Transverse colon (tissue), 3 donors: ENCODE data around the gene PLP2.

Source experiments
- CTCF ChIP-seq, 5 experiments: fragments of 200-600 bp in 3 of 5; fragments of 450-650 bp in 2 of 5; sonication (generic) in 3 of 5; IDR thresholded peaks; 1 replicate in 2 of 5; 2 replicates in 3 of 5; pipeline ENCODE4 v1.5.1; 2016 to 2017; ENCODE audit warnings: antibody characterized with exemption in 5 of 5, inconsistent platforms in 3 of 5, mild to moderate bottlenecking in 2 of 5, moderate library complexity in 1 of 5
- POLR2A ChIP-seq: fragments of 450-650 bp; IDR thresholded peaks from one replicate; pipeline ENCODE4 v1.6.1; 2016; ENCODE audit warnings: antibody characterized with exemption, mild to moderate bottlenecking, moderate library complexity

- TF ChIP-seq POLR2A (no peak), CTCF (IDR thresholded peaks at IDR 0.05) (no peak)
Observed at GRCh38 chrX:49161632-49162031, 10.1 kb upstream of the PLP2 start.
